ENCODE measurements around the gene GPRC5C.

GPRC5C gene

DNA sequence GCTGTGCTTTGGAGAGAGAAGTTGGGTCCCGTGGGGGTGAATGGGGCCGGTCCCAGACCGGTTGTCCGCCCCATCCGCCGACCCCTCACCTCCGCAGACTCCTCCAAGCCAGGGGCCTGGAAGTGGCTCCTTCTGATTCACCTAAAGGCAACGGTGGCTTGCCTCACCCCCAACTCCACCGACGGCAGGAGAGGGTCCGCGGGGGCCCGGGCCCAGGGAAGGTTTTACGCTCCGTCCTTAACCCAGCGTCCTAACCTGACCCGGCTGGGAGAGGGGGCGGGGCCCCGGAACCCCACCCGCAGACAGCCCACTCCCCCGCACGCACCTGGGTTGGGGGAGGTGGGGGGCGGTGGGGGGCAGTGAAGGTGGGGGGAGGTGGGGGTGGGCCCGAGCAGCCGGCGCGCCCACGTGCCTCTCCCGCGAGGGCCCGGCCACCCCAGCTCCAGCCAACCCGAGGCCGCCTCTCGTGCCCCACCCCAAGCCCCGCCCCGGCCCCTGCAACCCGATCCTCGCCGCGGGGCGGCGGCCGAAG, 21.8 kb downstream of the GPRC5C start:
- peak in 2 of 4 experiments; percentile 17 to 58 for DNase-seq

- DNase-seq: no peak
Observed at GRCh38 chr17:74454197-74455024, 22.5 kb downstream of the GPRC5C start.

- DNase-seq: no peak
Observed at GRCh38 chr17:74455025-74455545, 23.2 kb downstream of the GPRC5C start.

DNA sequence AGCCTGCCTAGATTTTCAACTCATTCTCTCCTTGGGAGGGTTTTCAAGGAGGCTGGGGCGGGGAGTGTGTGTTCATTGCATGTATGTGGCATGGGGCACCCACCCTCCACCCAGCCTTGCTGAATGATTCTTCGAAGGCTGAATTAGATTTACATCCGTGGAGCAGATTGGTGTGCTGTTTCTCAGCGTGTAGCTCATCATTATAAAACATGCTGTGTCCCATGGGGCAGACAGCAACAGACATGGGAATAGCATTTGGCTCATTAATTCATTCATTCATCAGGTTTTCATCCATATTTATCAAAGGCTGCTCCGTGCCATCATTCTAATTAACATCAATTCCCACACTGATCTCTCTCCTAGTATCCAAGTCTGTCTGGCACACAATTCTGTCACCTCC, 23.9 kb downstream of the GPRC5C start:
- DNase-seq: no peak

DNA sequence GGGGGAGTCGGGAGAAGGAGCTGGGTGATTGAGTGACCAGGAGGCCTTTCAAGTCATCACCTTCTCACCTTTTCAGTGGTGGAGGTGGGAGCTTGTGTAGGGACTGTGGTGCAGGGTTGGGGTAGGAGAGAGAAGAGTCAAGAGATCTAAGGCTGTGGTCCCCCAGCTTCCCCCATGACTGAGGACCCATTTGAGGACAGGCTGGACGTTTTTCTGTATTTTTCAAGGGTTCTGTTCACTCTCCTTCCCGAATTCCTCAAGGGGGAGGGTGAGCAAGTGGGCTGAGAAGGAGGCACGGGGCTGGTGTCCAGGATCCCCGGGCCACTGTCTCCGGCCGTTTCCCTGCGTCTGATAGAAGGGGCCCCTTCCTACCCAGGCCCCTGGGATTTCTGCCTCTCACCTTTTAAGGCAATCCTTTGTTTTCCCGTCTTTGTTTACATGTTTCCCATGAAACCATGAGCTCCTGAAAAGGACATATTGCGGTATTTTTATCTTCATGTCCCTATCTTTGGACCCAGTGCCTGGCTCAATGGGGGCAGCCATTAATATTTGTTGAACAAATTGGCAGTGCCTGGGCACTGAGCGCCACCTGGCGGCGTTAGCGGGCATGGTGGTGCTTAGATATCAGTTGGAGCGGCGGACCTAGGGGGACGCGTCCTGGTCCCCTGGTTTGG, 25.4 kb downstream of the GPRC5C start:
- peak; percentile 48 to 57 (median 54) for DNase-seq

- DNase-seq: no peak
Observed at GRCh38 chr17:74457820-74458166, 25.9 kb downstream of the GPRC5C start.

GRCh38 chr17:74458835-74459234, 26.9 kb downstream of the GPRC5C start:
- DNase-seq: no peak

DNA sequence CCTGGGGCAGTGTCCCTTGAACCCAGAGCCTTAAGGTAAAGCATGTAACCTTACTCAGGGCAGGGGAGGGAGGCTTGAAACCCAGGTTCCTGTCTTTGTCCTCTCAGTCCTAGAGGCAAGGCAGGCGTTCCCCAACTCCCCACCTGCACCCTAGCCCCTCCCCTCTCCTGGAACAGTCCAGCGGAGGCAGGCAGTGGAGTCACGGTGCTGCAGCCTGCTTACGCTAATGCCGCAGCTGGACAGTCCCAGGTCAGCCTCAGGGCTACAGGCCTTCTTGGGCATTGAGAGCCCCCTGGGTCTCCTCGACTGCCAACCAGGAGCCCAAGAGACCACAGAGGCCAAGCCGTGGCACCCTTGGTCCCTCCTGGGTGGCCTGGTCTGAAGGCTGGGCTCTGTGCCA, 27.7 kb downstream of the GPRC5C start:
- DNase-seq: no peak

- no peak for DNase-seq
Observed at GRCh38 chr17:74460241-74460640, 28.4 kb downstream of the GPRC5C start.

GRCh38 chr17:74460996-74461395, 29.1 kb downstream of the GPRC5C start:
- no peak for DNase-seq

DNA sequence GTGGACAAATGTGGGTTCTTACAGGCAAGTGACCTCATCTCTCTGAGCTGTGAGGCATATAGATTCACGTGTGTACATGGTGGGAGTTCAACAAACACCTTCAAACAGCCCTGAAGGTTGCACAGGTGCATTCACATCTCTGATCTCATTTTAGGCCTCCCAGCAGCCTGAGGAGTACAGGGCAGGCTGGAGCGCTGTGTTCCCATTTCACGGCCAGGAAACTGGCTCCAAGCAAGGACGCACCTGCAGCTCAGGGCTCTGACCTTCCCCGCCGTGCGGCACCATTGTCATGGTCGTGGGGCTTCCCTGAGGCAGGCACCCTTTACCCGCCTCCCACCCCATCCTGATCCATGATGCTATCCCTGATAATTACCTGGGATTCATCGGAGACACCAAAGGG, 29.7 kb downstream of the GPRC5C start:
- DNase-seq: no peak

DNA sequence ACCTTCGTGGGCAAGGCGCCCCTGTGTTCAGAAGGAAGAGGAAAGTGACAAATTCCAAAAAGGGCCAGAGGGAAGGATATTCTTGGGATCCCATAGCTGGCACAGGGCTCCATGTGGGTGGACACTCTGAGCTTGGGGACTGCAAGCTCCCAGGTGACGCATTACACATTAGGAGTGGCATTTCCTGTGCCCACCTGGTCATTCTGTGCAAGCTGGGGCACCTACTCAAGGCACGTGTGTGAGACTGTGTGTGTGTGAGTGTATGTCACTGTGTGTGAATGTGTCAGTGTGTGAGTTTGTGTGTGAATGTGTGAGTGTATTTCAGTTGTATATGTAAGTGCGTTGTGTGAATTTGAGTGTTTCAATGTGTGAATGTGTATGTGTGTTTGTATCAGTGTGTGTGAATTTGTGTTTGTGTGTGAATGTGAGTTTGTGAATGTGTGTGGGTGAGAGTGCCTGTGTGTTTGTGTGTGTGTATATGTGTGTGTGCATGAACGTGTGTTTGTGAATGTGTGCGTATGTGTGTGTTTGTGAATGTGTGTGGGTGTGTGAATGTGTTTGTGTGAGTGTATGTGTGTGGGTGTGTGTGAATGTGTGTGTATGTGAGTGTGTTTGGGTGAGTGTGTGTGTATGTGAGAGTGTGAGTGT, 33.0 kb downstream of the GPRC5C start:
- no peak for DNase-seq

- no peak for DNase-seq
Observed at GRCh38 chr17:74465378-74466110, 33.7 kb downstream of the GPRC5C start.

DNA sequence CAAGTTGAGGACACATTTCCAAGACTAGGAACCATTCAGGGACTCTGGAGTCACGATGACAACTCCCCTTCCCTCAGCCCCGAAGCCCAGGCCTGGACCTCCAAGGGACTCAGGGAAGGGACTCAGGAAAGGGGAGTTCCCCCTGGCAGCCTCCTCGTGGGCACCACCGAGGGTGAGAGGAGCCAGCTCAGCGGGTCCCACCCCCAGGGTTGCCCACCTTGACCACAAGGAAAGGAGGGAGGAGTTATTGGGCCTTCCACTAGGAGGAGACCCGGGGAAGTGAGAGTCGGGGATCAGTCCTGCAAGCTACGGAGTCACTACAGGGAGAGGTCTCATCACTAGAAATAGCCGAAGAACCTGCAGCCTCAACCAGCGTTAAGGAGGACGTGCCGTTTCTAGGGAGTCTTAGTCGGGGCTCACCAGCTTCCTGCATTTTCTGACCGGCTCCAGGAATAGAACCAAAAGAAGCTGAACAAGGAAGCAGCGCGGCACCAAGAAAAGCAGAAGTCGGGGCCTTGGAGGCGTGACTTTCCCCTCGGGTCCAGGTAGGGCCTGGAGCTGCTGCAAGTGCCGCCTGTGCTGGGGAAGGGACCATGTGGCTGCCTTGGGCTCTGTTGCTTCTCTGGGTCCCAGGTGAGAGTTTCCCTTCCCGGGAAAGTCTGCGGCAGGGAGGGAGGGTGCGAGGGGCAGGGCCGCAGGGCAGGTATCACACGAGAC, 34.4 kb downstream of the GPRC5C start, which contains the start of gene CD300A:
Gene CD300A, plus strand, starts transcription at position 524 of the 717 bp plus-strand sequence. Its CDS starts 70 bp downstream, at position 594.
- DNase-seq: no peak

DNA sequence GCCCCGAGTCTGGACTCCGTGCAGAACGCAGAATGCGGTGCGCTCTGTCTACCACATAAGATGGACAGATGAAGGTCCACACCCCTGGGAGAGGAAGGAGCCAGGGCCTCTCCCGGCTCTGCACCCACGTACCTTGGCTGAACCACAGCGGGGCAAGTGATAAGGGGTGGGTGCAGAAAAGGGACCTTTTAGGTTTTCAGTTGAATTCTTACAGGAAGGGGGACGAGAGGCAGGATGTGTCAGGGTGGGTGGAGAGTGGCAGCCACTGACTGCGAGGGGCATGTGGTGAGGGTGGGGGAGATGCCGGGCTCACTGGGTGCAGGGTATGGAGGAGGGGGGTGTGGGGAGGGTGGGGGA, 34.9 kb downstream of the GPRC5C start:
- no peak for DNase-seq

DNA sequence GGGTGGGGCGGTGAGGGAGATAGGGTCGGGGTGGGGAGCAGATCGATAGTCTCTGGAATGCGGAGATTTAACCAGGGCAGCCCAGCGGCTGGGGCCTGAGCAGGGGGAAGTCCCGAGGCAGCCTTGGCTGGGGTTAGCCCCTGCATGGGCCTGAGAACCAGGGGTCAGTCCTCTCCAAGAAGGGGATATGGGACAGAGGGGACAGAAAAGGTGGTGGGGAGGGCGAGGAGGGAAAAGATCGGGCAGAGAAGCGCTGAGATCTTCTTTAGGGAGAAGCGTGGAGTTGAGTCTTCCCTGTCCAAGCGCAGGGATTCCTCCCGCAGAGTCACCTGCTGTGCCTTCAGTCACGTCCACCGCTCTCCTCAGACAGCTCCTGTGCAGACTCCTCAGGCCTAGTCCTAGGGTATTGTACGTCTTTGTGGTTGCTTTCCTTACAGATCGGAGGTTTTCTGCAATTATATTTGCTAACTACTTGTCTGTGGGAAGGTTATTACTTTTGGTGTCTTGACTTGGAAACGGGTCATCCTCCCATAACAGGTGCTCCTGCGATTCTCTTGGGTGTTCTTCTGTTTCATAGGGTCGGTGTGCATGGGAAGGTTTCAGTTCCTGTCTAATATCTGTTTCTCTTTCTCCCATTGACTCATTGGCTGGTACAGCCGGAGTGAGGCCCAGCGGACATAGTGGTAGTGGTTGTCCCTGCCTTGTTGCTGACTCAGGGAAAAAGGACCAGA, 35.5 kb downstream of the GPRC5C start:
- DNase-seq: no peak

GRCh38 chr17:74471341-74471740, 39.5 kb downstream of the GPRC5C start:
- no peak for DNase-seq

DNA sequence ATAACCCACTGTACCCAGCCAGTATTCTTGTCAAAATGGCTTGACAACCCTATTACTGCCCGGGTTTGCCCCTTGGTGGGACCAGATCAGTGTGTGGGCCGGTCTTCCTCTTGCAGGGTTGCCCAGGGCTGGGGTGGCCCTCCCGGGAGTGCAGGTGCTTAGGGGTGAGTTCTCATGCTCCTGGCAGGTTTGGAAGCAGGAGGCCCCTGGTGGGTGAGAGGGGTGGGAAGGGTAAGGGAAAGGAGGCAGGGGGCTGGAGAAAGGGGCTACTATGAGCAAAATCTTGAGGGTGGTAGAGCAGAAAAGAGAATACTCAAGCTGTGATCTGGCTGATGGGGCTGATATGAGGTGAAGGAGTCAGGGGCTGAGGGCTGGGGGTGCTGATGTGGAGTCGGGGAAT, 41.0 kb downstream of the GPRC5C start:
- DNase-seq: no peak

GRCh38 chr17:74473294-74473693, 41.4 kb downstream of the GPRC5C start:
- DNase-seq: no peak

DNA sequence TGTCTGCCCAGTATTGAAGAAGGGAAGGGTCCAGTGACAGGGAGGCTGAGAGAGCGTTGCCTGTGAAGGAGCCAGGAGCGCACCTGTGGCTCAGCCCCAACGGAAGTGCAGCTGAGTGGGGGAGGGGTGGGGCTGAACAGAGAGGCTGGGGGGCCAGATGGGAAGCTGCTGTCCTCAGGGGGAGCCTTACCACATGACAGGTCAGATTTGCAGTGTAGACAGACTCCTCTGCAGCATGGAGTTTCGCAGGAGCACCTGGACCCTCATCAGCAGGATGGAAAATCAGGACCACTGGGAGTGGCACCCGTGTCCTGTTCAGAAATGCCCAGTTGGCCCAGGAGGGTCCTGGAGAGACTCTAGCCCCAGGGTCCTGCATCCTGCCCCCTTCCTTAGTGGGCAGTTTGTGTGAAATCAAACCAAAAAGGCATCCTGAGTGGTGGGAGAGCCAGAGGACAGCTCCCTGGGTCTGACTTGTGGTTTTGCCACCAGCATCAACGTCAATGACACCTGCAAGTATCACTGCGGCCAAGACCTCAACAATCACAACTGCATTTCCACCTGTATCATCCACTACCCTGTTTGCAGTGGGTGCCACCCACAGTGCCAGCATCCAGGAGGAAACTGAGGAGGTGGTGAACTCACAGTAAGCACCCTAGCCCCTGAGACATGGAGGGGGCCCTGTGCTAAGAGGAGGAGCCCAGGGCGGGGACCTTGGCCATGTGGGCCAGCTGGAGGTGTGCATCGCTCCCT, 42.3 kb downstream of the GPRC5C start:
- peak in 1 of 4 experiments; percentile 25 for DNase-seq

GRCh38 chr17:74475189-74475588, 43.3 kb downstream of the GPRC5C start:
- DNase-seq: no peak

Data from activated naive CD4-positive, alpha-beta T cell (primary cell).